NOMO-1 (cell line): Measurements from ENCODE around the gene KCNQ1.

ENCODE experiments used
- DNase-seq, 2 experiments: peaks; one replicate each; lab custom pipeline; 2025; ENCODE audit not compliant: unreplicated experiment in 2 of 2; lab: John Stamatoyannopoulos, UW

KCNQ1 gene

GRCh38 chr11:2738551-2739431, 294.0 kb downstream of the KCNQ1 start:
- DNase-seq = no peak

- no peak for DNase-seq
These were observed 294.9 kb downstream of the KCNQ1 start for GRCh38 chr11:2739531-2740274.

GRCh38 chr11:2740275-2740940, 295.6 kb downstream of the KCNQ1 start:
- no peak for DNase-seq

GRCh38 chr11:2741006-2741376, 296.2 kb downstream of the KCNQ1 start:
- no peak for DNase-seq

GRCh38 chr11:2741377-2742131, 296.7 kb downstream of the KCNQ1 start:
- DNase-seq = peak; percentile 34 to 43

GRCh38 chr11:2742201-2742600, 297.4 kb downstream of the KCNQ1 start:
- DNase-seq = no peak

- DNase-seq = no peak
These were observed 298.0 kb downstream of the KCNQ1 start for GRCh38 chr11:2742611-2743426.

- no peak for DNase-seq
These were observed 298.8 kb downstream of the KCNQ1 start for GRCh38 chr11:2743427-2744110.

GRCh38 chr11:2744166-2744565, 299.4 kb downstream of the KCNQ1 start:
- DNase-seq = no peak

- no peak for DNase-seq
These were observed 300.7 kb downstream of the KCNQ1 start for GRCh38 chr11:2745511-2745910.

GRCh38 chr11:2746401-2747247, 301.8 kb downstream of the KCNQ1 start:
- DNase-seq = no peak

- DNase-seq = no peak
These were observed 302.6 kb downstream of the KCNQ1 start for GRCh38 chr11:2747248-2748027.

GRCh38 chr11:2748061-2748813, 303.4 kb downstream of the KCNQ1 start:
- no peak for DNase-seq

GRCh38 chr11:2748814-2749554, 304.2 kb downstream of the KCNQ1 start:
- DNase-seq = no peak

GRCh38 chr11:2750101-2750681, 305.4 kb downstream of the KCNQ1 start:
- no peak for DNase-seq
